Measurements from ENCODE around the gene EVI5. TPM values are rescaled to one million over a fixed set of nuclear protein-coding genes. Genes with fewer than 3 reads are reported as not detected.
"Not testable (repeated sequence)": the region's sequence is repeated elsewhere in the genome, so short reads cannot be mapped to it uniquely, and the experiment has no call there.

Gene EVI5
- total RNA-seq, 1 donor from 2014 or later = 19.8 TPM

- no peak for DNase-seq (ENCODE audit: low spot score in 2 of 2)
- Histone ChIP-seq H3K9me3 (no peaks in the 10 kb centered on the region), H3K27me3 (no peaks in the 10 kb centered on the region), H3K27ac (no peak overlapping the region), H3K4me1 (no peaks in the 10 kb centered on the region), H3K36me3 (peaks cover 0 to 16% of the 10 kb centered on the region in 2 donors), H3K4me3 (no peak overlapping the region)
- TF ChIP-seq CTCF (IDR thresholded peaks at IDR 0.05) = no peak
- intact Hi-C loops (cut with DNase I) = no loop called here
Observed at GRCh38 chr1:92730476-92730875, 54.4 kb downstream of the EVI5 start.

GRCh38 chr1:92728697-92729096 is 56.2 kb downstream of the EVI5 start:
- no peak for TF ChIP-seq CTCF (IDR thresholded peaks at IDR 0.05)
- no peaks in the 10 kb centered on the region for H3K9me3 ChIP-seq
- H3K27me3 ChIP-seq = no peaks in the 10 kb centered on the region
- DNase-seq (ENCODE audit: low spot score in 2 of 2) = no peak
- H3K4me1 ChIP-seq = no peaks in the 10 kb centered on the region
- peaks cover 0 to 13% of the 10 kb centered on the region in 2 donors for H3K36me3 ChIP-seq
- intact Hi-C loops (cut with DNase I) = no loop called here
- H3K27ac ChIP-seq = no peak overlapping the region
- no peak overlapping the region for H3K4me3 ChIP-seq

- H3K27ac ChIP-seq; DNase-seq (ENCODE audit: low spot score in 2 of 2); intact Hi-C loops (cut with DNase I); H3K4me3 ChIP-seq; H3K36me3 ChIP-seq; H3K9me3 ChIP-seq; H3K27me3 ChIP-seq; H3K4me1 ChIP-seq: not testable (repeated sequence)
Observed at GRCh38 chr1:92723713-92724112, 61.2 kb downstream of the EVI5 start.

- Histone ChIP-seq H3K27me3 (no peaks in the 10 kb centered on the region), H3K9me3 (no peaks in the 10 kb centered on the region), H3K36me3 (peaks cover 0 to 3% of the 10 kb centered on the region in 2 donors), H3K4me1 (no peaks in the 10 kb centered on the region), H3K4me3 (no peak overlapping the region), H3K27ac (no peak overlapping the region)
- intact Hi-C loops (cut with DNase I) = no loop called here
- TF ChIP-seq CTCF (IDR thresholded peaks at IDR 0.05) = no peak
- DNase-seq (ENCODE audit: low spot score in 2 of 2) = no peak
Observed at GRCh38 chr1:92721886-92722285, 63.0 kb downstream of the EVI5 start.

- H3K9me3 ChIP-seq; DNase-seq (ENCODE audit: low spot score in 2 of 2); H3K36me3 ChIP-seq; H3K4me1 ChIP-seq; intact Hi-C loops (cut with DNase I); H3K27ac ChIP-seq; H3K27me3 ChIP-seq; H3K4me3 ChIP-seq: not testable (repeated sequence)
Observed at GRCh38 chr1:92721157-92721556, 63.8 kb downstream of the EVI5 start.

GRCh38 chr1:92715476-92715951 is 69.4 kb downstream of the EVI5 start:
- H3K27ac ChIP-seq; DNase-seq (ENCODE audit: low spot score in 2 of 2); H3K4me3 ChIP-seq; H3K4me1 ChIP-seq; H3K36me3 ChIP-seq; H3K9me3 ChIP-seq; intact Hi-C loops (cut with DNase I); H3K27me3 ChIP-seq: not testable (repeated sequence)

GRCh38 chr1:92713939-92714338 is 71.0 kb downstream of the EVI5 start:
- H3K4me3 ChIP-seq = no peak overlapping the region
- no peaks in the 10 kb centered on the region for H3K4me1 ChIP-seq
- DNase-seq (ENCODE audit: low spot score in 2 of 2) = no peak
- H3K27me3 ChIP-seq = no peaks in the 10 kb centered on the region
- TF ChIP-seq CTCF (IDR thresholded peaks at IDR 0.05) = no peak
- intact Hi-C loops (cut with DNase I) = no loop called here
- no peaks in the 10 kb centered on the region for H3K9me3 ChIP-seq
- no peaks in the 10 kb centered on the region for H3K36me3 ChIP-seq
- no peak overlapping the region for H3K27ac ChIP-seq
